Heart left ventricle (tissue), 13 donors: ENCODE results near the gene TMEM185A.
"Not testable (repeated sequence)": the region's sequence is repeated elsewhere in the genome, so short reads cannot be mapped to it uniquely, and the experiment has no call there.

Experiments used
- POLR2A ChIP-seq, 2 donors: fragments of 450-650 bp; IDR thresholded peaks; one replicate each; pipeline ENCODE4 v1.6.1; 2017; ENCODE audit warnings: antibody characterized with exemption in 2 of 2, mild to moderate bottlenecking in 2 of 2, moderate library complexity in 2 of 2
- TF ChIP-seq, protein P1 (sequence below), 12 donors: fragments of 200-600 bp; sonication (generic) in 4 of 12; IDR thresholded peaks; one replicate each; pipeline versions ENCODE4 v1.5.0 to v1.8.0; 2018 to 2022; ENCODE audit warnings: antibody characterized with exemption in 12 of 12, mild to moderate bottlenecking in 5 of 12
- donor health status: ischemic (EF 13 %, LVEDD 7.1; RV severe dilation, severe dysfunction).
- donor health status: DM: no; HTN: yes; CAD: no.
- donor health status: DM: no; HTN: no; CAD: no.
- donor health status: ischemic (EF 25% LVEDD 6.9; RV normal size, moderate dysfunction).
- donor health status: ischemic (EF 25% LVEDD 5.7; RV mildly dilated, moderate dysfunction).
- donor health status: ischemic (EF 35%, LVEDD 5.7; RV mildly dilated, moderate dysfunction).
- donor health status: nonischemic (EF 11% LVEDD 7.7; RV severe dilation, severe dysfunction).
- donor health status: DM: yes; HTN: yes; CAD: no.
- donor health status: PGD.
- donor health status: ischemic (EF 29% LVEDD 5.4; RV normal size, mild dysfunction).
- donor health status: nonischemic (EF 23%, LVEDD 6.1; RV moderate dilation, normal function).

GRCh38 chrX:149587359-149587758, 44.2 kb downstream of the TMEM185A start, which contains the start of gene MAGEA9B:
- TF ChIP-seq, protein P1, sequence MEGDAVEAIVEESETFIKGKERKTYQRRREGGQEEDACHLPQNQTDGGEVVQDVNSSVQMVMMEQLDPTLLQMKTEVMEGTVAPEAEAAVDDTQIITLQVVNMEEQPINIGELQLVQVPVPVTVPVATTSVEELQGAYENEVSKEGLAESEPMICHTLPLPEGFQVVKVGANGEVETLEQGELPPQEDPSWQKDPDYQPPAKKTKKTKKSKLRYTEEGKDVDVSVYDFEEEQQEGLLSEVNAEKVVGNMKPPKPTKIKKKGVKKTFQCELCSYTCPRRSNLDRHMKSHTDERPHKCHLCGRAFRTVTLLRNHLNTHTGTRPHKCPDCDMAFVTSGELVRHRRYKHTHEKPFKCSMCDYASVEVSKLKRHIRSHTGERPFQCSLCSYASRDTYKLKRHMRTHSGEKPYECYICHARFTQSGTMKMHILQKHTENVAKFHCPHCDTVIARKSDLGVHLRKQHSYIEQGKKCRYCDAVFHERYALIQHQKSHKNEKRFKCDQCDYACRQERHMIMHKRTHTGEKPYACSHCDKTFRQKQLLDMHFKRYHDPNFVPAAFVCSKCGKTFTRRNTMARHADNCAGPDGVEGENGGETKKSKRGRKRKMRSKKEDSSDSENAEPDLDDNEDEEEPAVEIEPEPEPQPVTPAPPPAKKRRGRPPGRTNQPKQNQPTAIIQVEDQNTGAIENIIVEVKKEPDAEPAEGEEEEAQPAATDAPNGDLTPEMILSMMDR (IDR thresholded peaks at IDR 0.05), result not testable (repeated sequence)
- TF ChIP-seq POLR2A (IDR thresholded peaks at IDR 0.05), result not testable (repeated sequence)
